ENCODE data around the gene SLC39A13. TPM values are rescaled to one million over a fixed set of nuclear protein-coding genes. Genes with fewer than 3 reads are reported as not detected.

Gene SLC39A13
- total RNA-seq, 1 donor from 2014 or later, result 53.5 TPM

GRCh38 chr11:47361419-47361818, 47.0 kb upstream of the SLC39A13 start:
- no peak for TF ChIP-seq POLR2A (IDR thresholded peaks at IDR 0.05)
- no peak for TF ChIP-seq POLR2AphosphoS5 (IDR thresholded peaks at IDR 0.05; ENCODE audit: insufficient read depth in 1 of 2, low read depth in 1 of 2)
- no peak for TF ChIP-seq CTCF (IDR thresholded peaks at IDR 0.05)
- intact Hi-C loops (cut with DNase I), result no loop called here

GRCh38 chr11:47366020-47366490, 42.3 kb upstream of the SLC39A13 start:
- no peak for DNase-seq (ENCODE audit: extremely low spot score in 2 of 2)
- H3K9me3 ChIP-seq, result no peaks in the 10 kb centered on the region

More at GRCh38 chr11:47361419-47361818, 47.0 kb upstream of the SLC39A13 start:
- no peak for DNase-seq (ENCODE audit: extremely low spot score in 2 of 2)
- Histone ChIP-seq H3K36me3 (no peaks in the 10 kb centered on the region), H3K27me3 (no peaks in the 10 kb centered on the region), H3K9me3 (no peaks in the 10 kb centered on the region), H3K4me3 (no peak overlapping the region), H3K27ac (no peak overlapping the region), H3K4me1 (no peaks in the 10 kb centered on the region)

GRCh38 chr11:47369676-47370075, 38.7 kb upstream of the SLC39A13 start:
- no peaks in the 10 kb centered on the region for H3K27me3 ChIP-seq
- DNase-seq (ENCODE audit: extremely low spot score in 2 of 2), result no peak
- no peak overlapping the region for H3K27ac ChIP-seq
- H3K9me3 ChIP-seq, result no peaks in the 10 kb centered on the region
- H3K4me1 ChIP-seq, result no peaks in the 10 kb centered on the region
- no peak overlapping the region for H3K4me3 ChIP-seq
- intact Hi-C loops (cut with DNase I), result loop anchor here (10.0 kb wide), 1 partner anchor 245 kb away; no protein-coding TSS in a partner anchor
- TF ChIP-seq POLR2A (IDR thresholded peaks at IDR 0.05), result no peak
- no peak for TF ChIP-seq POLR2AphosphoS5 (IDR thresholded peaks at IDR 0.05; ENCODE audit: insufficient read depth in 1 of 2, low read depth in 1 of 2)
- TF ChIP-seq CTCF (IDR thresholded peaks at IDR 0.05), result no peak
- H3K36me3 ChIP-seq, result no peaks in the 10 kb centered on the region

More at GRCh38 chr11:47366020-47366490, 42.3 kb upstream of the SLC39A13 start:
- Histone ChIP-seq H3K4me3 (no peak overlapping the region), H3K4me1 (no peaks in the 10 kb centered on the region), H3K27ac (no peak overlapping the region), H3K36me3 (no peaks in the 10 kb centered on the region), H3K27me3 (no peaks in the 10 kb centered on the region)
- intact Hi-C loops (cut with DNase I), result no loop called here
- TF ChIP-seq POLR2A (IDR thresholded peaks at IDR 0.05), result no peak
- TF ChIP-seq CTCF (IDR thresholded peaks at IDR 0.05), result no peak
- TF ChIP-seq POLR2AphosphoS5 (IDR thresholded peaks at IDR 0.05; ENCODE audit: insufficient read depth in 1 of 2, low read depth in 1 of 2), result no peak

- TF ChIP-seq POLR2AphosphoS5 (IDR thresholded peaks at IDR 0.05; ENCODE audit: insufficient read depth in 1 of 2, low read depth in 1 of 2) (no peak), POLR2A (IDR thresholded peaks at IDR 0.05) (no peak), CTCF (IDR thresholded peaks at IDR 0.05) (no peak)
- no peak for DNase-seq (ENCODE audit: extremely low spot score in 2 of 2)
- intact Hi-C loops (cut with DNase I), result loop anchor here (10.0 kb wide), 1 partner anchor 242 kb away; no protein-coding TSS in a partner anchor
Observed at GRCh38 chr11:47372422-47372821, 36.0 kb upstream of the SLC39A13 start.

GRCh38 chr11:47373876-47374719, 34.3 kb upstream of the SLC39A13 start:
- H3K4me1 ChIP-seq, result no peaks in the 10 kb centered on the region
- no peaks in the 10 kb centered on the region for H3K36me3 ChIP-seq
- DNase-seq (ENCODE audit: extremely low spot score in 2 of 2), result no peak
- no peak overlapping the region for H3K27ac ChIP-seq
- intact Hi-C loops (cut with DNase I), result loop anchor here (10.0 kb wide), 1 partner anchor 241 kb away; no protein-coding TSS in a partner anchor
- H3K27me3 ChIP-seq, result no peaks in the 10 kb centered on the region
- peak in 1 of 2 donors; percentile 28 for TF ChIP-seq POLR2AphosphoS5 (IDR thresholded peaks at IDR 0.05; ENCODE audit: insufficient read depth in 1 of 2, low read depth in 1 of 2)
- no peak for TF ChIP-seq POLR2A (IDR thresholded peaks at IDR 0.05)
- peak; percentile 61 to 95 (median 91) for TF ChIP-seq CTCF (IDR thresholded peaks at IDR 0.05)
- no peak overlapping the region for H3K4me3 ChIP-seq
- no peaks in the 10 kb centered on the region for H3K9me3 ChIP-seq

More at GRCh38 chr11:47372422-47372821, 36.0 kb upstream of the SLC39A13 start:
- Histone ChIP-seq H3K36me3 (no peaks in the 10 kb centered on the region), H3K9me3 (no peaks in the 10 kb centered on the region), H3K4me1 (no peaks in the 10 kb centered on the region), H3K4me3 (no peak overlapping the region), H3K27me3 (no peaks in the 10 kb centered on the region), H3K27ac (no peak overlapping the region)

All from vagina (tissue), 2 donors.